GM21360 (cell line): ENCODE results near the gene GPD2.
"Not testable (repeated sequence)": the region's sequence is repeated elsewhere in the genome, so short reads cannot be mapped to it uniquely, and the experiment has no call there.

ENCODE experiments used
- ATAC-seq: cut with Tn5 transposase; IDR thresholded peaks from one replicate; pipeline ENCODE4 v1.9.1; 2021; ENCODE audit warnings: mild to moderate bottlenecking, moderate library complexity; ENCODE audit not compliant: unreplicated experiment

The GPD2 gene

DNA sequence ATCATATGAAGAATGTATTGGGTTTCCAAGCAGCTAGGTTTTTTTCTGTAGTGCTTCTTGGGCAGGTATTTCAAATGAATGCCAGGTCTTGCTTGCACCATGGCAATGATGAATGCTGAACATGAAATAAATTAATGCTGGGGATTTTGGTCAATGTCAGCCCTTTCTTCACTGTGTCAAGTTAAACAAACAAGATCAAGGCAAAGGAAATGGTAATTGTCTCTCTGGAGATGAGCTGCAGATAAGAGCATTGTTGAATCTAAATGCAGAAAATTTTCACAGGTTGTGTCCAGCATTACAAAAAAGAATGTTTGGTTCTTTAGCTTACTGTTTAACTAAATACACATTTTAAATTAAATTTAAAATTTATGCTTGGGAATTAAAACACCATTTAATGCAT, 144.3 kb downstream of the GPD2 start:
- ATAC-seq, result no peak

DNA sequence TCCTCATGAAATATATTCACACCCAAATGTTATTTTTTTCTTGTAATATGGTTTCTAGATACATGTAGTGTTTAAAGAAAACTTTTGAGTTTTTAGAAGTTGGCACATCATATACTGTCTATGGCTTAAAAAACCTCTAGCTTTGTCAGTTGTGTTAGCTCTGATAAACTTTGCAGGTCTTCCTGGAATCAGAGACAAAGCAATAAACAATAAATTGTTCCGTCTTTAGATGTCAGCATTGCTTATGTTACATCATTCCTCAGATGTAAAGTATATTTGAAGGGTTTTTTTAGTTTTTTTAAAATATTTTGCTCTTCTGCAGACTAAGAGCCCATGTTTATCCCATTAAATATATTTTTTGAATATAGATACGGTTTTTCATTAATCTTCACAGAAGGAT, 145.1 kb downstream of the GPD2 start:
- ATAC-seq, result no peak

DNA sequence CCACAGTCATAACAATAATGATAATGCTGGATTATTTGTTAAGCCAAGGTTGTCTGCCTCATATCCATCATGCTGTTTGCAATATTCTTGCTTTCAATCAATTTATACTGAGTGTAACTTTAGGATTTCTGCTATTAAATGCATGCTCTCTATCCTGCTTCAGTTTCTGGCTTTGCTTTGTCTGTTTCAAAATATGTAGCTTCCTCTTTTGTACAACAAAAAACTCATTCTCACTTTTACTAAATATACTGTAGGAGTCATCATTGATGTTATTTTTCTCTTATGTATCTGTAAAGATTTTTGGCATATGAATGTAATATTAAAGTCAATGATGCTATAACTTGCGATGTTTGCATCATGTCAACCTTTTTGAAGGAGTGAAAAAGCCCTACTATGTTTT, 149.3 kb downstream of the GPD2 start:
- no peak for ATAC-seq

DNA sequence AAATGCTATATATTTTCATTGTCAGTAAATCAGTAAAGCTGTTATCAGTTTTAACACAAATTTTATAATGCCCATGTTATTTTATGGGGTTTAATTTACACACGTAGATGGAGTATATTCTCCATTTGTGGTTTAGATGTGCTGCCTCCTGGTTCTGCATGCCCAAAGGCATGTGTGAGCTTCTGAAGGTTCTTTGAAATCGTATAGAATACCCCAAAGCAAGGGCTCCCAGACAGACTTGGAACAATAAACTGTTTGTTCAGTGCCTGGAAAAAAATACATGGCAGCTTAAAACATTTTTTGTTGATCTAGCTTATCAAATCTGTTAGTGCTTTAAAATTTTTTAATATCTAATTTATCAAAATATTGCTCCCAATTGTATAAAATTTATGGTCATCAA, 150.4 kb downstream of the GPD2 start:
- ATAC-seq, result no peak

DNA sequence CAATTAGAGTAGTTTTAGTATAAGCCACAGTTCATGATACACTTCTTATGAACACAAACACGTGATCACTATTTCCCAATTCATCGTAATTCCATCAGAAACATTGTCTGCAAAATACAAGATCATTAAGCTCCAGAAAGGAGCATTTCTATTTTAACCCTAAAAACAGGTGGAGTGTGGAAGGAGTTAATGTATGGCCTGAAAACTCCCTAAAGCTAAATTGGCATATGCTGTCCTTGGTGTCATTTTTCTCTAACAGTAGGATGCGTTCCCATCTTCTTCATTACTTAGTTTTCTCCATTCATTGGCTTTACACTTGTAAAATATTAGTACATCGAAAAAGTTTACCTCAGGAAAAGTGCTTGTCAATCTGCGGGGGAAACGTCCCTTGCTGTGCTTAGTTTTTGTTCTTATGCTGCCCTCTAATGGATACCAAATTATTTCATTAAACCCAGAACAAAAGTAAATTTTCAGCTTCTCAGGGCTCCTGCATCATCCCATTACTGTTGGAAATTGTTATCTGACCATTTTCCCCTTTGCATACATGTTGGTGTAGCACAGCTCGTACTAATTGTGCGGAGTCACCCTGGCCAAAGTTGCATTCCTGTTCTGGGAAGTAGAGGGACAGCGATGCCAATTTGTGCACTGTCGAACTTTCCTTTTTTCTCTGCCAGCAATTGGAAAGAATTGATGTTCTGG, 153.4 kb downstream of the GPD2 start:
- peak; percentile 77 for ATAC-seq

DNA sequence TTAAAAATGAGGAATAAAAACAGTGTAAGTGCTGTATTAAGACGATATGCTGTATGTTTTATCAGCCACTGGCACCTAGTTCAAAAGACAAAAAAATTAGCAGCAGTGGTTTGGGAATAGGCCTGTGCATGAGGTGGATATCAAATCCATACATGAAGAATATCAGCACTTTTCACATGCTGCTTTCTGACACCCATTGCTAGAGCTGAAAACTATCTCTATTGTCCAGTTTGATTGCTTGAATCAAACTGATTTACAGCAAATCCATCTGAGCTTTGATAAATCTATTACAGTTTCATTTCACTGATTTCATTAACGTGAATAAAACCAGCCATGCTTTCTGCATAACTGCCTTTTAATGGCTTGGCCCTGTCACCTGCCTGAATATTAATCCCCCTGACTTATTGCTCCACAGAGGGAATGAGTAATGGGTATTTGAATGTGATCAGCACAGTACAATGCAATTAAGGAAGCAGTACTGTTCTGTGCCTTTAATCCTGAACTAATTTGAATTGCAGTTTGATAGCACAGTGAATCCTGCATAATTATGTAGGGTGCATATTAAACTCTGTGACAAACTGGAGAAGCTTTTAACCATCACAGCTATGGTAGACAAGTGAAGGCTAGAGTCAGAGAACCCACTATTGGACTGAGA, 154.0 kb downstream of the GPD2 start:
- no peak for ATAC-seq

DNA sequence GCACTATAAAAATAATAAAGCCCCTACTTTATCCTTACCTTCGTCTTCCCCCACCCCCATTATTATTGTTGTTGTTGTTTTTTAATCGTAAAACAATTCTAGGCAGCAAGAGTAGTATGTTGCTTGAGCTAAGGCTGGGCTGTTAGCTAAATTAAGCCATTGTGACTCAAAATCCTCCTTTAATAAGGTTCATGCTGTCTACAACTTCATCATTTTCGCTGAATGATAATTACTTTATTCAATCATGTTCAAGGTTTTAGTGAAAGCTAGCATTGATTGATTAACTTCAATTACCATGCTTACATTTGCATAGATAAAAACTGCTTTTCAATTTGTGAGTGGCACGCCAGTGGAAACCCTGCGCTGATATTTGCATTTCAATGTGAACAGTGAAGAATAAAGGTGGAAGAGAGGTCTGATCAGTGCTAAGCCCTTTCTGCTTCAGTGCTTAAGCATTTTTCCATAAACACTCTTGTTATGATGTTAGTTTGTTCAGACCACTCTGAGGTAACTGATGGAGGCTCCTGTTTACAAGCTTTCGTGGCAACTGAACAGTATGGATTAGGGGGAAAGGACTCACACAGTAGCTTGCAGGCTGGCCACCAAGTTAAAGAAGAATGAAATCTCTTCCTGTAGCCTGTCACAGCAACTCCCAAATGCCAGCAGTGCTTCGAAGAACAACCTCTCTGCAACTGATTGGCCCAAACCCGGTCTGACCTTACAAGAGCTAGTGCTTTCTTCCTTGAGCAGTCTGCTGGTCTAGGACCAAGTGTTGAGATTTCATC, 156.8 kb downstream of the GPD2 start:
- ATAC-seq, result no peak

DNA sequence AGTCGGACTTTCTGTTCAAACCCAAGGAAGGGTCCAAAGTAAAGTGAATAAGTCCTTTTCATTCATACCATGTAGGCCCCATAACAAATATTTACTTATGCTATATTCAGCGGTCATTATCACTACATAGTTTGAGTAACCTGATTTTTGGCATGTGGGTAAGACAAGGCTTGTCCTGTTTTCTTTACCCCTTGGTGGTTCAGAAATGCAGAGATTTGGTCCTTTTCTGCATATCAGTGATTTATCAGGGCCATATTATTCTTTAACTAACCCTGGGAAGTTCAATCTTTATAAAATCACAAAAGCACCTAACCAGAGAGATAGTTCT, 157.4 kb downstream of the GPD2 start:
- ATAC-seq, result no peak

DNA sequence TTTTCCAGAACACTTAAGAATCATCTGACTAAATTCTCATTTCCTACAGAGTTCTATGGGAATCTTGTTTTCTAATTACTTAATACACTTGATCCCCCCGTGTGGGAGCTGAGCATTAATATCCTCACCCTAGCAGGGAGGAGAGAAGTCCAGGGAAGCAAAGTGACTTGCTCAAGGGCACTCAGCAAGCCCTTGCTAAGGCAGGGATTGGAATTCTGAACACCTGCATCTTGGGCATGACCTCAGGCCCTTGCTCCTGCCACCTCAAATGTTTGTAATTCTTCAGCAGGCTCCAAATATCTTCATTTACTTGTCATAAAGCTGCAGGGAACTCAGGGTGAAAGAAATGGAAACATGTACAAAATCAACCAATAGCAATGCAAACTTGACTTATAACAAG, 162.4 kb downstream of the GPD2 start:
- ATAC-seq, result no peak

DNA sequence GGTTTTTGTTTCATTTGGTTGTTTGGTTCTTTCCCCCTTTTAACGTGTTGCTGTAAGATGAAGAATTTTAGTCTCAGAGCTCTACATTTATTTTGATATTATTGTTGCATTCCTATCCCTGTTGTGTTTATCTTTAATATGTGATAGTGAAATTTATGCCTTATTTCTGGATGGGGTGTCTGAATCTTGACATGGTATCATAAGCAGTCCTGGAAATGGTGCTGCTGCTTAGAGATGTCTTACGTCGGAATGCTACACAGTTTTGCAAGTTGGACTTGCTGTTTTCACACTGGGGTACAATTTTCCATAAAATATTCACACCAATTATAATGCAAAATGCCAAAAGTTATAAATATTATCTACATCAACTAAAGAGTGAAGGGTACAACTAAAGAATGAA, 164.0 kb downstream of the GPD2 start:
- no peak for ATAC-seq

DNA sequence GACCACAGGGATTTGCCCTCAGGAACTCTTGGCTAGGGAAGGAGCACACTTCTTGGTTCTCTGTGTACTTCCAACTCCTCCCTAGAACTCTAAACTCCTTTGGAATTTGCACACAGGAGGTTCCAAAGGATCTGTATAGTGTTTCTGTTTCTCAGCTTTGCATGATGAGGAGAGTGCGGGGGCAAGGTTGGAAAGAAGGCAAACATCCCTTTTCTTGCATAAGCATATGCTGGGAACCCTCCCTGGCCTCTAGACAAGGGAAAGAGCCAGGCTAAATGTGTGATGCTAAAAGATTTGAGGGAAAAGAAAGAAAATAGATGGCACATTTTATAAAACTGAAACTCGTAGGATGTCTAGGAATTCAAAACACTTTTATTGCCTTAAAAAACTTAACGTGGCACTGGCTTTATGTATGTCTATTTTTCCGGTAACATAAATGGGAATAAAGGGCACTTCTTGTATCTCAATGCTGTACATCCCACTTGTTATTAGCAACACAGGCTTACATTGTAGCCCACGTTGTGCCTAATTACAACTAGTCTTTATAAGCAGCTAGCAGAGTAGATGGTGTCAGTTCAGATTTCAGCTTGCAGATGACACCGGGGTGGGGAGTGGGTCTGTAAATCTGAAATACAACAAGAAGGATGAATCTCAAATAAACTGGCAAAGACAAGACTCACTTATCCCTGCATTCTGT, 165.8 kb downstream of the GPD2 start:
- no peak for ATAC-seq

DNA sequence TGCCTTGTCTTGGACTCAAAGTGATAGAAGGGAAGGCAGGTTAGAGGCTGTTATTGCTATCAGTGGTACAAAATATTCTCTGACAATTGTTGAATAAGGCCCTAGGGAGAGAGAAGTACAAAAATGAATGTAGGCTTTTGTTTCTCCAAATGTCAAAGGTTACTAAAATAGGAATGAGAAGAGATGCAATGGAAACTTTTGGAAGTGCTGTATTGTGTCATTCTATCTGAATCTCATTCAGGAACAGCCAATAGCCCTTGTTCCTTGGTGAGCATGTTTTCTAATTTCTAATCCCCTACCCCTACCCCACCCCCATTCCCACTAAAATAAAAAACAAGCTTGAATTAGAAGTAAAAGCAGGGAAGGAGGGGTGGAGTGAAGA, 166.4 kb downstream of the GPD2 start:
- ATAC-seq, result no peak

DNA sequence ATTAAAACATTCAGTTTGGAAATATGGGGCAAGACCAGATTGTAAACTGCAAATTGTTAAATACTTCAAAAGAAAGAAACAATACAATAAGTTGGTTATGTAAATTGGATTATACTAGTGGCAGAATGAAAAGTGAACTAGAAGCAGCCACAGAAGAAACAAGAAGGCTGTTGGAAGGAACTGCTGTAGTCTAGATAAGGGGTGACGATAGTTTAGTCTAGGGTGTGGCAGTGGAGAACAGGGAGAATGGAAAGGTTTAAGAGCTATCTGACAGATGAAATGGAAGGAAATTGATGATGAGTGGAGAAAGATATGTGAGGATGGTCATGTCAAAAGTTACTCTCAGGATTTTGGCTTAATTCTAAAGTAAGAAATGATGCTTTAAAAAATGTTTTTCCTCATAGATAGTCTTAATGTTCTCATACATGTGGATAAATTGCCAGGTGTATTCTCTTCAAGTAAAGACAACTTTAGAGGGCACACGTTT, 179.7 kb downstream of the GPD2 start:
- ATAC-seq, result no peak

DNA sequence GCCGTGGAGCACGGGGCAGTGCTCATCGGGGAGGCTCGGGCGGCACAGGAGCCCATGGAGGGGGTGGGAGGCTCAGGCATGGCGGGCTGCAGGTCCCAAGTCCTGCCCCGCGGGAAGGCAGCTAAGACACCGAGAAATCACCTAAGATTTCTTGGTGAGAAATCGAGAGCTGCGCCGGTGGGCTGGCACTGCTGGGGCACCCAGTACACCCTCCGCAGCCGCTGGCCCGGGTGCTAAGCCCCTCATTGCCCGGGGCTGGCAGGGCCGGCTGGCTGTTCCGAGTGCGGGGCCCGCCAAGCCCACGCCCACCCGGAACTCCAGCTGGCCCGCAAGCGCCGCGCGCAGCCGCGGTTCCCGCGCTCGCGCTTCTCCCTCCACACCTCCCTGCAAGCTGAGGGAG, 181.9 kb downstream of the GPD2 start:
- ATAC-seq, result not testable (repeated sequence)

DNA sequence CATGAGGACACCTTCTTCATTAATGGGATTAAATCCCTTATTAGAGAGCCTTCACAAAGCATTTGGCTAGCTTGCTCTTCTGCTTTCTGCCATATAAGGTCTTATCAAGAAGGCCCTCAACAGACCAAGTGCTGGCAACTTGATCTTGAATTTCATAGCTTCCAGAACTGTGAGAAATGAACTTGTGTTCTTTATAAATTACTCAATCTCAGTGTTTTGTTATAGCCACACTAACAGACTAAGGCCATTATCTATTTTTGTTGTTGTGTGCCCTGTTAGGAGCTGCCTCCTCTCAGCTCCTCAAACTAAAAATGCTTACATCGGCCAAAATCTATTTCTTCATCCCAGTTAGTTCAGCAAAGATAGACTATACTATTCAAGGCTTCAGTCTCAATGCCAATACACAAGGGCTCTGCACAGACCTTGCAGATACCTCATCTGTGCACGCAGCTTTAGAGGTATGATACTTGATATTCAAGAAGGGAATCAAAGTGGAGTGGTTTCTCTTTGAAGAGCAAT, 182.9 kb downstream of the GPD2 start:
- no peak for ATAC-seq

DNA sequence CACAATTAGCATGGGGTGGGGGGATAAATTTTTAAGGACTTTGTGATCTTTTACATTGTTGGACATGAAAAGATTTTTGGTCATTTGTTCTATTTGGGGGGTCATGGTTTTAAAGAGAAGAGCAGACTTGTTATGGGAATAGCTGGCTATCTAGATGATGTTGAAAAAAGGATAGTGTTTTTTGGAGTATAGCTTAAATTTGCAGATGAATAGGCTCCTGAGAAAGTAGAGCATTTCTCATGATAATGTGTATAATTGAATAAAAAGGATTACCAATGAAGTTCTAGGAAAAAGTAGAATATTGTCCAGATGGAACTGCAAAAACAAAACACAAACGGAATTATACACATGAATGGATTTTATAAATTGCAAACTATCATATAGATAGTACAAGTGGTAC, 186.3 kb downstream of the GPD2 start:
- no peak for ATAC-seq

DNA sequence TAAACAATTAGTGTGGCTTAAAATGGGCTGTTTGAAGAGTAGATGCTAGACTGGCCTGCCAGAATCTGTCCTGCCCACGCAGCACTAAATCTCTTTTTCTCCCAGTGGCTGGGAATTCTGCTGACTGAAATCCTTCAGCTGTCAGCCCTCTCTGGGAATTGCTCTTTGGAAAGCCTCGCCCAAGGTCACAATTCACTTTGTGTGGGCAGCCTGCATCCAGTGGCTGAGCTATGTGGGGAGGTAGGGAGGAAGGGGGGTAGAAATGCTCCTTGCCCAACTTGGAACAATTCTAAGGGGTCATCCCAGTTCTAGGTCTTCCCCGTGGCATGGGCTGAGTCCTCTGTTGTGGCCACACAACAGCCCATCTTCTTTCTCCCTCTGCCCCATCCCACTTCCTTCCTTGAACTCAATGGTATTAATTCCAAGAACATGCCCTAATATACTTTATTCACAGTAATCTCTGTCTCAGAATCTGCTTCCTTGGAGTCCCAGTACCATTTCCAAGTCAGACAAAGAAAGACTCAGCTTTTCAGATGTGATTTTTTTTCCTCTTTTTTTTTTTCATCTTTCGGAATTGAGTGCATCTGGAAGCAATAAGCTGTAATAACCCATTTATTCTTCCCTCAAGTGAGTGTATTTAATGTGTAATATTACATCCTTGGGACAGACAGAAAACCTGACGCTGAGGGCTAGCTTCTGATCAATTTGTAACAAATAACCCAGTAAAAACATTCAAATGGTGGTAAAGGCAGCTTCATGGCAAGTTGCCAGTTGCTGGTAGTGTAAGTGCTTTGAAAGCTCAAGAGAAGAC, 189.4 kb downstream of the GPD2 start:
- ATAC-seq, result no peak

DNA sequence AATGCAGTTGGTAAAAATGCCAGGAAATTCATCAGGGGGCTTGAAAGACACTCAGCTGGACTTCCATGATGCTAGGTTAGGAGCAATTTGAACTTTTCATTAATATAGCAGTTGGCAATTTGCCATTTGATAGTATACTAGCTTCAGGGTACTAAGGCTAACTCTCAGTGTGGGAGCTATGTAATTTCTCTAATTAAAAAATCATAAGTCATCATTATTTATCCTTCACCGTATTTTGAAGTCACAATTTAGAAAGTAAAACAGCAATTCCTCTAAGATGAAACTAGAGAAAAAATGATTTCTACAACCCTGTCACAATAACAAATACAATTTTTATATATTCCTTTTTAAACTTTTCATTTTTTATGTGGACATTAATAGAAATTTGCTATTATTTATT, 190.8 kb downstream of the GPD2 start:
- ATAC-seq, result no peak

DNA sequence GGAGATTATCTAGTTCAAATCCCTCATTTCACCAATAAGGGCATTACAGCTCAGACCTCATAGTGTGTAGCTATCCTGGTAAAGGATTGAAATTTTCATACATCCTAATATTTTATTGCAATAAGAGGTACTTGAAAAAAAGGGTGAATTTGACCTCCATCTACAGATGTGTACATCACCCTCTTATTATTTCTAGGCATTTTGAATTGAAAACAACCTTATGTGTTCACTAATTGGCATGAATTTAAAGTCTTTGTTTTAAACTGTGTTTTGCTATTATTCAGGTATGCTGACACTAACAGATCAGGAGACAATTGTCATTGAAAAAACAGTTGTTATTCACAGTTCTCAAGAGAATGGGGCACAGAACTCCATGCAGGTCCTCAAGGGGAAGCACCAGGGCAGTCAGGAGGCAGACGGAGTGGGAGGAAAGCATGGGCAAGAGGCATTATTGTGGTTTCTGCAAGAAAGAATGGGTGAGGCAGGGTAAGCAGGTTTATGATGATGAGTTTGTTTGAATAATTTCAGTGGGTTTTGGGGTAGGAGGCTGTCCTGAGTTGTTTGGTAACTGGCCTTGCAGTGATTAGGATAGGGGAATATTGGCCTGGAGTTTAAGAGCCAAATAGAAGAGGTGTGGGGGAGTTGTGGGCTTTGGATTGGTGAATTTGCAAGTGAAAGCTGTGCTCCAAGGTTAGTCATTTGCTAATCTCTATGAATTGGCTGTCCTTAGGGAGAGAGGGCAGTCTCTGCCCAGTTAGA, 194.6 kb downstream of the GPD2 start:
- no peak for ATAC-seq

DNA sequence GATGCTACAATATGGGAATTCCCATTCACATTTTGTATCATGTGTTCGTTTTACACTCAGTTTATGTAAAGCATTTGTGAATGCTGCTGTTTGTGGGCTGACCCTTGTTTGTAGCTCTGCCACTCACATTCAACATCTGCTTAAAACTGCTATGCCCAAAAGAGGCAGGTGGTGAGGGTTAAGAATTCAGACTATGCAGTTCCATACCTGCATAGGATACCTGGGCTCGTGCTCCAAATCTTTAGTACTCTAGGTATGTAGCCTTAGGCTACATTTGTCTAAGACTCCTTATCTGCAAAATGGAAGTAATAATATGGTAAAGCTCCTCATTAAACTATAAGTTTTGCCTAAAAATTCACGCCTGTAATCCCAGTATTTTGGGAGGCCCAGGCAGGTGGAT, 199.5 kb downstream of the GPD2 start:
- ATAC-seq, result no peak
